HepG2 (cell line): ENCODE data around the gene ITGB8. TPM values are rescaled to one million over a fixed set of nuclear protein-coding genes. Genes with fewer than 3 reads are reported as not detected.

ENCODE experiments used
- ATAC-seq: fragments of 200-7000 bp; cut with Tn5 transposase; 3 replicates; pipeline ENCODE4 v1.9.1; 2020; ENCODE audit warnings: mild to moderate bottlenecking, moderate library complexity
- BruUV-seq: library from RNA; stranded (reverse); fragments of 400-500 nt; replicated peaks from 2 replicates; lab custom pipeline; 2021; lab: Mats Ljungman, UMichigan
- CTCF ChIA-PET: fragments of 300-600 bp; formaldehyde crosslinking; extraction: SDS; loops from one replicate; lab custom pipeline; 2021; ENCODE audit warnings: low total read pairs, inconsistent platforms, low intra/inter-chr PET ratio; lab: Yijun Ruan, JAX
- POLR2A ChIA-PET: fragments of 350-600 bp; sonication (Branson Sonifier 250); formaldehyde crosslinking; loops from one replicate; lab custom pipeline; 2020; ENCODE audit warnings: antibody characterized with exemption, inconsistent platforms; lab: Yijun Ruan, JAX
- DNase-seq: peaks from one replicate; pipeline ENCODE4 v3.0.0-alpha.2; 2015; ENCODE audit warnings: low spot score
- FAIRE-seq: peaks from 3 replicates; lab custom pipeline; 2011; peaks lifted over from hg19 to GRCh38; lab: Jason Lieb, UNC
- H2AFZ ChIP-seq: one replicate; pipeline ENCODE4 v1.6.1; 2011; ENCODE audit warnings: low read length, inconsistent platforms
- H3K27ac ChIP-seq: fragments of 300-600 bp; 3 replicates; pipeline ENCODE4 v1.8.0; 2011; ENCODE audit warnings: mixed run types, mild to moderate bottlenecking, mixed read lengths, low read length, inconsistent platforms; ENCODE audit not compliant: insufficient read depth; ENCODE audit errors: extremely low read length
- H3K27me3 ChIP-seq, 2 experiments: fragments of 200-600 bp in 1 of 2; 2 replicates in 1 of 2; 3 replicates in 1 of 2; pipeline versions ENCODE4 v1.6.0 to v1.8.0; 2011; ENCODE audit warnings: low read length in 2 of 2, mild to moderate bottlenecking in 2 of 2, moderate library complexity in 2 of 2, inconsistent platforms in 1 of 2; ENCODE audit not compliant: insufficient read depth in 2 of 2, control insufficient read depth in 1 of 2
- H3K36me3 ChIP-seq, 2 experiments: fragments of 200-600 bp in 1 of 2; replicated peaks in 1 of 2; 2 replicates in 1 of 2; 3 replicates in 1 of 2; pipeline versions ENCODE4 v1.5.1 to v1.8.0; 2011; ENCODE audit warnings: low read length in 2 of 2, inconsistent platforms in 1 of 2; ENCODE audit not compliant: insufficient read depth in 2 of 2, control insufficient read depth in 1 of 2
- H3K4me1 ChIP-seq: 2 replicates; pipeline ENCODE4 v1.5.1; 2012; ENCODE audit warnings: low read length, inconsistent platforms; ENCODE audit not compliant: insufficient read depth
- H3K4me2 ChIP-seq: 2 replicates; pipeline ENCODE4 v1.6.0; 2011; ENCODE audit warnings: low read depth, low read length, inconsistent platforms
- H3K4me3 ChIP-seq, 3 experiments: fragments of 200-600 bp in 1 of 3; sonication (generic), shearing (Covaris generic) in 1 of 3; replicated peaks in 1 of 3; 2 replicates each; pipeline ENCODE4 v1.5.1; 2011 to 2016; ENCODE audit warnings: low read length in 3 of 3, inconsistent platforms in 2 of 3, low read depth in 2 of 3, mild to moderate bottlenecking in 2 of 3, control low read depth in 1 of 3, mixed read lengths in 1 of 3; ENCODE audit not compliant: insufficient read depth in 1 of 3
- H3K79me2 ChIP-seq: one replicate; pipeline ENCODE4 v1.6.1; 2011; ENCODE audit warnings: low read length, inconsistent platforms; ENCODE audit not compliant: insufficient read depth
- H3K9ac ChIP-seq: 2 replicates; pipeline ENCODE4 v1.6.0; 2011; ENCODE audit warnings: mild to moderate bottlenecking, low read depth, low read length, inconsistent platforms; ENCODE audit not compliant: insufficient read depth
- H3K9me3 ChIP-seq: 2 replicates; pipeline ENCODE4 v1.5.1; 2012; ENCODE audit warnings: mild to moderate bottlenecking, low read length
- H4K20me1 ChIP-seq: 2 replicates; pipeline ENCODE4 v1.6.0; 2011; ENCODE audit warnings: inconsistent platforms, mild to moderate bottlenecking, low read length, moderate library complexity; ENCODE audit not compliant: insufficient read depth
- GATAD1 ChIP-seq: IDR thresholded peaks from 2 replicates; pipeline ENCODE4 v1.6.1; 2016; ENCODE audit warnings: missing genetic modification reagents, missing compliant biosample characterization
- HNRNPLL ChIP-seq: fragments of 200-400 bp; formaldehyde crosslinking; IDR thresholded peaks from 2 replicates; pipeline ENCODE4 v1.6.1; 2017; ENCODE audit warnings: mild to moderate bottlenecking, low read depth, low read length; ENCODE audit not compliant: poor library complexity, severe bottlenecking
- KDM5B ChIP-seq: sonication (generic); formaldehyde crosslinking; IDR thresholded peaks from 2 replicates; pipeline ENCODE4 v1.4.0; 2020; ENCODE audit warnings: missing genetic modification reagents, mild to moderate bottlenecking, borderline replicate concordance
- MED1 ChIP-seq: sonication (generic); formaldehyde crosslinking; IDR thresholded peaks from 2 replicates; pipeline ENCODE4 v1.4.0; 2020; ENCODE audit warnings: missing genetic modification reagents
- NFKBIZ ChIP-seq: IDR thresholded peaks from 2 replicates; pipeline ENCODE4 v1.6.1; 2018; ENCODE audit warnings: missing genetic modification reagents, missing compliant biosample characterization
- SMARCE1 ChIP-seq: fragments of 450-650 bp; IDR thresholded peaks from 2 replicates; pipeline ENCODE4 v1.6.1; 2017; ENCODE audit warnings: borderline replicate concordance
- TAF1 ChIP-seq: sonication (generic); formaldehyde crosslinking; IDR thresholded peaks from 2 replicates; pipeline ENCODE4 v1.4.0; 2020; ENCODE audit warnings: missing genetic modification reagents
- TBL1XR1 ChIP-seq: fragments of 150-350 bp; IDR thresholded peaks from 2 replicates; pipeline ENCODE4 v1.6.1; 2014; ENCODE audit warnings: borderline replicate concordance, low read length; ENCODE audit not compliant: partially characterized antibody
- ZFP37 ChIP-seq: sonication (generic); formaldehyde crosslinking; IDR thresholded peaks from 2 replicates; pipeline ENCODE4 v1.4.0; 2020; ENCODE audit warnings: missing genetic modification reagents, borderline replicate concordance
- ZNF136 ChIP-seq: sonication (generic); formaldehyde crosslinking; IDR thresholded peaks from 2 replicates; pipeline ENCODE4 v1.8.1; 2022; ENCODE audit warnings: low read depth, mild to moderate bottlenecking, moderate library complexity, missing genetic modification reagents
- ZNF75D ChIP-seq: sonication (generic); formaldehyde crosslinking; IDR thresholded peaks from 2 replicates; pipeline ENCODE4 v1.8.1; 2023; ENCODE audit warnings: missing genetic modification reagents, mild to moderate bottlenecking, borderline replicate concordance
- WGBS: methylation state at CpG from one replicate; pipeline ENCODE4 v1.1.6; 2017; ENCODE audit warnings: low lambda C conversion rate; 5-methylcytosine and 5-hydroxymethylcytosine counted together
- in situ Hi-C: cut with HindIII; loops from 2 replicates; pipeline ENCODE4 v1.10.0; 2017; ENCODE audit warnings: low pct_unique_long_range_greater_than_20kb; ENCODE audit not compliant: extremely low pct_ligation_motif_present
- intact Hi-C: fragments of 100-400 bp; cut with micrococcal nuclease; formaldehyde crosslinking; loops from one replicate; pipeline ENCODE4 v1.10.0; 2022; ENCODE audit not compliant: unreplicated experiment
- polyA plus RNA-seq, 8 experiments: library from polyadenylated mRNA; depleted of rRNA in 3 of 8; stranded (reverse) in 7 of 8; unstranded in 1 of 8; fragments of >200 nt; fragmentation: Illumina TruSeq in 4 of 8; extraction: Trizol in 4 of 8; gene quantifications; 2 replicates each; pipeline versions ENCODE4 v1.2.1 to v1.2.3, GENCODE V29; 2011 to 2016; ENCODE audit warnings: low read depth in 4 of 8, missing spikeins in 1 of 8, mixed read lengths in 1 of 8; ENCODE audit not compliant: insufficient read depth in 1 of 8
- total RNA-seq, 5 experiments: library from RNA; depleted of rRNA; stranded (reverse); fragments of >200 nt; fragmentation: Illumina TruSeq; extraction: Trizol; gene quantifications; 2 replicates each; pipeline ENCODE4 v1.2.3, GENCODE V29; 2016; ENCODE audit warnings: low read depth in 1 of 5

Gene ITGB8
- total and polyA plus RNA-seq, 2 of the 13 experiments (the other 11 are each of a cell fraction or from before 2014, with no cell fraction given) = 0.01 TPM; not detected in 1

GRCh38 chr7:20383351-20383750 lies 52.7 kb downstream of the ITGB8 start:
- Histone ChIP-seq H3K27me3 (no peaks in the 10 kb centered on the region), H3K9ac (no peak overlapping the region), H2AFZ (no peak overlapping the region), H3K27ac (no peak overlapping the region), H3K4me2 (no peak overlapping the region)
- intact Hi-C loops = no loop called here
- no TSS peak for BruUV-seq
- ATAC-seq = no peak
- TF ChIP-seq ZNF75D (no peak), GATAD1 (CRISPR knock-in tag) (no peak), ZNF136 (CRISPR knock-in tag) (no peak), NFKBIZ (CRISPR knock-in tag) (no peak), TBL1XR1 (no peak), SMARCE1 (no peak), ZFP37 (no peak), MED1 (CRISPR knock-in tag) (no peak)
- TF ChIP-seq, all 625 proteins: peak for 0
- ChIA-PET CTCF (no interaction called here), POLR2A (no interaction called here)
- in situ Hi-C loops = no loop called here
- H3K4me1 ChIP-seq = no peaks in the 10 kb centered on the region
- no peaks in the 10 kb centered on the region for H4K20me1 ChIP-seq
- FAIRE-seq = no peak
- H3K79me2 ChIP-seq = no peaks in the 10 kb centered on the region
- H3K36me3 ChIP-seq = no peaks in the 10 kb centered on the region
- no peak overlapping the region for H3K4me3 ChIP-seq
- H3K9me3 ChIP-seq = no peaks in the 10 kb centered on the region
- no peak for DNase-seq

GRCh38 chr7:20385126-20385525 lies 54.4 kb downstream of the ITGB8 start:
- POLR2A ChIA-PET = no interaction called here
- BruUV-seq = no TSS peak
- H3K27ac ChIP-seq = no peak overlapping the region

More at GRCh38 chr7:20385126-20385525, 54.4 kb downstream of the ITGB8 start:
- intact Hi-C loops = no loop called here
- H3K27me3 ChIP-seq = no peaks in the 10 kb centered on the region
- no peak overlapping the region for H2AFZ ChIP-seq
- no peak overlapping the region for H3K4me3 ChIP-seq
- no peak overlapping the region for H3K9ac ChIP-seq
- ATAC-seq (no peak), FAIRE-seq (no peak), DNase-seq (no peak)
- no peaks in the 10 kb centered on the region for H3K4me1 ChIP-seq
- WGBS = 0% methylated on average over 1 of the region's 1 CpG
- no peaks in the 10 kb centered on the region for H3K79me2 ChIP-seq
- H3K4me2 ChIP-seq = no peak overlapping the region
- H3K36me3 ChIP-seq = no peaks in the 10 kb centered on the region
- CTCF ChIA-PET = no interaction called here
- no peaks in the 10 kb centered on the region for H4K20me1 ChIP-seq
- H3K9me3 ChIP-seq = no peaks in the 10 kb centered on the region
- in situ Hi-C loops = no loop called here
- no peak for TF ChIP-seq TAF1 (CRISPR knock-in tag)
- no peak for TF ChIP-seq KDM5B (CRISPR knock-in tag)
- no peak for TF ChIP-seq HNRNPLL
